Measurements from ENCODE around the gene GTF3C2. TPM values are rescaled to one million over a fixed set of nuclear protein-coding genes. Genes with fewer than 3 reads are reported as not detected.
"Not testable (repeated sequence)": the region's sequence is repeated elsewhere in the genome, so short reads cannot be mapped to it uniquely, and the experiment has no call there.

GTF3C2 gene
- polyA plus RNA-seq, 1 donor = 27.0 TPM

DNA sequence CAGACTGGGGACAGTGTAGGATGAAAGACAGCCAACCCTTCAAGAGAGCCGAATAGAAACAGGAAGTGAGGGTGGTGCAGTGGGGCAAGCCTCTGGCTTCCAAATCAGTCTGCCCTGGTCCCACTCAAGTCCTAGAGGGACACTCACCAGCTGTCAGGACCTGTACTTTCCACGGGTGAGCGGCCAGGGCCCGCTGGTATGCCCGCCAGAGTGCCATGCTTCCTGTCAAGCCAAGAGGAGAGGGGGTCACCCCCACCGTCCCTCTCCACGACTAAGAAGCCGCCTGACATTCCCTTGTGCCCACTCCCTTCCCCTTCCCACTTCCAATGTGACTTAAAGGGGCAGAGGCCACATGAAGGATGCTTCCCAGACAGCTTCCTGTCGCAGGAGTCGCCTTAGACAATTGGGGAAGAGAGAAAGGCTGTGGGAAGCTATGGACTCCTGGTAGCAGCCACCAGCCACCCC, 34.2 kb downstream of the GTF3C2 start:
- DNase-seq (ENCODE audit: low read depth) = no peak

DNA sequence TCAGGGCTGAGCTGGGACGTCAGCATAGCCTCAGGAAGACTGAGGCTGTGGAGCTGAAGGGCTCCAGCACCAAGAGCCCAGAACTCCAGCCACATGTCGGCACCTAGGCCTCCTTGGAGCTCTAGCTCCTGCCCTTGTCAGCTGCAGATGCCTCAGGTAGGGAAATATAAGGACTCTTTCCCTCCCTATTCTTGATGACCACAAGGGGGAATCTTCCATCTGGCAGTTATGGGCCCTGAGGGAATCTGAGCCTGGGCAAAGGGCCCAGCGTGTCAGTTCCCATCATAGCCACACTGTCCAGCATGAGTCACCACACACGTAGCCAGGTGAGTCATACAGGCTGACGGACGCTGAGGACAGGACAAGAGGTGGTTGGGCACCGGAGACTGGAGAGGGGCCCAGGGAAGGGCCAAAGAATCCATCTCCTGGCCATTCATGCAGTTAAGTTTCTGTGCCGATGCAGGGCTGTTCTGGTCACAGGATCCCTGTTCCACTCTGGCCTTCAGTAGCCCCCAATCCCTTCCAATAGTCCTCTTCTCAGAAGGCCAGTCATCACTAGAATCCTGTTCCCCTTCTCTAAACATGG, 35.5 kb downstream of the GTF3C2 start:
- DNase-seq (ENCODE audit: low read depth) = no peak

DNA sequence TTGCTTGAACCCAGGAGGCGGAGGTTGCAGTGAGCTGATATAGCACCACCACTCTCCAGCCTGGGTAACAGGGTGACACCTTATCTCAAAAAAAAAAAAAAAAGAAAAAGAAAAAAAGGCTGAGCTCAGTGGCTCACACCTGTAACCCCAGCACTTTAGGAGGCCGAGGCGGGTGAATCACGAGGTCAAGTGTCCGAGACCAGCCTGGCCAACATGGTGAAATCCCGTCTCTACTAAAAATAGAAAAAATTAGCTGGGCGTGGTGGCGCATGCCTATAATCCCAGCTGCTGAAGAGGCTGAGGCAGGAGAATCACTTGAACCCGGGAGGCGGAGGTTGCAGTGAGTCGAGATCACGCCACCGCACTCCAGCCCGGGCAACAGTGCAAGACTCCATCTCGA, 36.7 kb downstream of the GTF3C2 start:
- DNase-seq (ENCODE audit: low read depth) = not testable (repeated sequence)

DNA sequence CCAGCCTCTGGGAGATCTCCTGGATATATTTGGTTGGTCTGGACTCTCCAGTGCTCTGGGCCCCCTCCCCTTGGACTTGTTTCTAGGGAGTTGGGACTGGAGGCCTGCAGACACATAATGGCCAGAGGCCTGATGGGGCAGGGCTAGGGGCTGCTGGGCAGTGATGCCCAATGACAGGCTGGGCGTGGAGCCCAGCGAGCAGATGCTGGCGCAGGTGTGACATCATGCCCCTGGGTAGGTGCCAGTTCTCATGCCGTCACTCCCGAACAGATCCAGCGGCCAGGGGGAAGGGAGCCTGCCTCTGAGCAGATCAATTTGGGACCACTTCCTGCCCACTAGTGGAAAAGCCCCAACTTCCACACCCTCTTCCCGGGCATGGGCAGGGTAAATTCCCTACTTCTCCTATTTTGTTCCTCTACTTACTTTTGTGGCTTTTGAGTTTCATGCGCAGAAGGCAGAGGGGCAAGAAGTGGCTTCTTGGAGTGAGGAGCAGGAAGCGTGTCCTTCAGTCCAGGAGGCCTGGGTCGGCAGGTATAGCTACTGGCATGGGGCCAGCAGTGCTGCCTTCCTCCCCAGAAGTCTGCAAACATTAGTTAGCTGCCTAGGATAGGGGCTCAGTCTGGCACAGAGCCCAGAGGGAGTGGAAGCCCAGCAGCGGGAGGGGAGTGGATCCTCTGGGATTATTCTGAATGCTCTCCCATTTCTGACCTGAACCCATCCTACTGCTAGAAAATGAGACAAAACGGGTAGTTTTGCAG, 39.7 kb downstream of the GTF3C2 start:
- DNase-seq (ENCODE audit: low read depth) = no peak

DNA sequence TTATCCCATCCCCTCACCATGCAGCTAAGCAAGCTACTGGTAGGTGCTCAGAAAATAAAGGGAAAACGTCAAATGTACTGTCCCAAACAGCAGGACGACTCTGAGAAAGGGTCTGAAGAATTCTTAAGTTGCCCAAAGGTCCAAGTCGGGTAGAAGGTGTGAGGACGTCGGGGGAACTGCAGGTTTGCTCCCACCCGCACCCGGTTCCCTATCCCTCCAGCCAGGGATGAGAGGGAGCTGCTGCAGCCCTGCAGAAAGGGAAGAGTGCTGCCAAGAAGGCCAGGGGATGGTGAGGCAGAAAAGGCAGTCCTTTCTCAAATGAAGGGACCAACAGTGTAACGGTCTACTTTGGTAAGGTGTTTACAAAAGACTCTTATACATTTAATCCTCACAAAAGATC, 41.4 kb downstream of the GTF3C2 start:
- no peak for DNase-seq (ENCODE audit: low read depth)

DNA sequence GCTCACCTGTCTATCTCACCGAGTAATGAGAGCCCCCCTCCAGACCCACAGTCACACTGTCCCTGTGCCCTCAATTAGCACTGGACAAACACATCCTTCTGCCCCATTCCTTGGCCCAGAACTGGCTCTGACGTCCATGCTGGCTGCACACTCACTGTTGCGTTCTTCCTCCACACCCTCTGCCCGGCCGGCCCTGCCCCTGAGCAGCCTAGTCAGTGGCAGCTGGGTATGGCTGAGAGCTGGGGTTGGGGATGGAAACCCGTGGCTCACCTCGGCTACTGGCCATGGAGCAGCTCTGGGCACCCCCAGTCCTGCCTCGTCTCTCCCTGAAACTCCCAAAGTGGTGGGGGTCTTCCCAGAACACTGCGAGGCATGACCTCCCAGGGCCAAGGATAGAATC, 41.9 kb downstream of the GTF3C2 start:
- no peak for DNase-seq (ENCODE audit: low read depth)

DNA sequence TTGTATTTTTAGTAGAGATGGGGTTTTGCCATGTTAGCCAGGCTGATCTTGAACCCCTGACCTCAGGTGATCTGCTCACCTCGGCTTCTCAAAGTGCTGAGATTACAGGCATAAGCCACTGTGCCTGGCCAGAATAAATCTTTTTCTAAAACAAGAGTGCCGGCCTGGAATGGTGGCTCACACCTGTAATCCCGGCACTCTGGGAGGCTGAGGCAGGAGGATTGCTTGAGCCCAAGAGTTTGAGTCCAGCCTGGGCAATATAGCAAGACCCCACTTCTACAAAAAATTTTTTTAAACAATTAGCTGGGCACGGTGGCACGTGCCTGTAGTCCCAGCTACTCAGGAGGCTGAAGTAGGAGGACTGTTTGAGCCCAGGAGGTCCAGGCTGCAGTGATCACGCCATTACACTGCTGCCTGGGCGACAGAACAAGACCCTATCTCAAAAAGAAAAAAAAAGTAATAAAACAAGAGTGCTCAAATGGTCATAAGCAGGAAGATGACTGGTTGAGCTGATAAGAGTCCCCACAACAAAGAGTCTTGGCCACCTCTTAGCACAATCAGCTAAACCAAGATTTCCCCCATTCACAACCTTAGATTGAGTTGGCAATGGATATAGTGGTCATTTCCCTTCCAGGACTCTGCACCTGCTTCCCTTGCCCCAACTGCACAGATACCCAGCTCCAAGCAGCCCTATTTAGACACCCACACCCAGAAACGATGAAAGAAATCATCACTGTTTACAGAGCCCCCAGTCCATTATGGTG, 42.5 kb downstream of the GTF3C2 start:
- DNase-seq (ENCODE audit: low read depth) = no peak

DNA sequence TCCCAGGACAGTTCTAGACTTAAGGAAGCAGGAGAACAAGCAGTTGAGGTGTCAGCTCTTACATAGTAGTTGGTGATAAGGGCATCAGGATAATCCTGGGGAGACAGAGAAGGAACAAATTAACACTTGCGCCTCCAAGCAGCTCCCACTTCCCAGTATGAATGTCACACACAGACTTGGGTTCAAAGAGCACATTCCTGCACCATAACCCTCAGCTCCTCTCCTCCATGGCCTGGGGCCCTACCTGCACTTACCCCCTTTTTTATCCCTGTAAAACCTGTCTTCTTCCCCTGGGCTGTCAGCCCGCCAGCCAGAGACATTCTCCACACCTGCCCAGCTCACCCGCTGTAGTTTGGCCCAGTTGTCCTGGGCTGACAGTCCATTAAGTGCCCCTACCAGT, 44.4 kb downstream of the GTF3C2 start:
- no peak for DNase-seq (ENCODE audit: low read depth)

DNA sequence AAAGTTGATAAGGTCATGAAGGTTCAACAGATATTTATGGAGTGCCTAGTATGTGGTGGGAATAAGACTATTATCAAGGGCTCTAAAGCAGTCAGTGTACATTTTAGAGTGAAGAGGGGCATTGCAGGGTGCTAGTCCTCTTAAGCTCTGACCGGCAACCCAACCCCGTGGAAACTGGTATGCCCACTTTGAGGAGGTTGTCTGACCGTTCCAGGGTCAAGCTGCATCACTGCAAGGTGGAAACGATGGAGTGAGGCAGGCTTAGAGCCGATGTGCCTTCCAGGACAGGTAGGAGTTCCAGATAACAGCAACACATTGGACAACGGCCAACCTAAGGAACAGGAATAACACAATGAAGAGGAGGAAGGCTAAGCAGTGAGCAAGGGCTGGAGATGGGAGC, 46.9 kb downstream of the GTF3C2 start:
- no peak for DNase-seq (ENCODE audit: low read depth)

DNA sequence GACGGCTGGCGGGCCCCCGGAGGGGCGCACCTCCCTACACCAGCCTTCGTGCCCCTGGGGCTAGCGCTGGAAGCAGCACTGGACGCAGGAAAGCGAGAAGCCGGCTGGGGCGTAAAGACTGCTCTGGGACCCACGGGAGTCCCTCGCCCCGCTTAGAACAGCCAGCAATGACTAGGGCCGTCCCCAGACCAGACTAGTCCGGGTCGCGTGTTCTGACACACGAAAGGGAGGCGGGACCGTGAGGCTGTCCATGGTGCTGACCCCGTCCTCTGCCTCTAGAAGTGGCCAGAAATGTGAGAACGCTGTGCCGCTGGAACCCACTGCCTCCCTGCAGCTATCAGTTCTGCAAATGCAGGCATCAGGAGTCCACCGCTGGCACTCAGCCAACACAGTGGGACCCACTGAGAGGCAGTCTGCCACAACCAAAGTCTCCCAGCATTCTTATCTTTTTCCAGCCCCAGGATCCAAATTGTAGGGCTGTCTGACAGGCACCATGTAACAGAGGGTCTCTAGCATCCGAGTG, 48.1 kb downstream of the GTF3C2 start, which contains the start of gene UCN:
Gene UCN (minus strand): TSS at position 87 of the 523 bp plus-strand sequence. CDS start 550 bp downstream, outside the sequence.
- DNase-seq (ENCODE audit: low read depth) = no peak

DNA sequence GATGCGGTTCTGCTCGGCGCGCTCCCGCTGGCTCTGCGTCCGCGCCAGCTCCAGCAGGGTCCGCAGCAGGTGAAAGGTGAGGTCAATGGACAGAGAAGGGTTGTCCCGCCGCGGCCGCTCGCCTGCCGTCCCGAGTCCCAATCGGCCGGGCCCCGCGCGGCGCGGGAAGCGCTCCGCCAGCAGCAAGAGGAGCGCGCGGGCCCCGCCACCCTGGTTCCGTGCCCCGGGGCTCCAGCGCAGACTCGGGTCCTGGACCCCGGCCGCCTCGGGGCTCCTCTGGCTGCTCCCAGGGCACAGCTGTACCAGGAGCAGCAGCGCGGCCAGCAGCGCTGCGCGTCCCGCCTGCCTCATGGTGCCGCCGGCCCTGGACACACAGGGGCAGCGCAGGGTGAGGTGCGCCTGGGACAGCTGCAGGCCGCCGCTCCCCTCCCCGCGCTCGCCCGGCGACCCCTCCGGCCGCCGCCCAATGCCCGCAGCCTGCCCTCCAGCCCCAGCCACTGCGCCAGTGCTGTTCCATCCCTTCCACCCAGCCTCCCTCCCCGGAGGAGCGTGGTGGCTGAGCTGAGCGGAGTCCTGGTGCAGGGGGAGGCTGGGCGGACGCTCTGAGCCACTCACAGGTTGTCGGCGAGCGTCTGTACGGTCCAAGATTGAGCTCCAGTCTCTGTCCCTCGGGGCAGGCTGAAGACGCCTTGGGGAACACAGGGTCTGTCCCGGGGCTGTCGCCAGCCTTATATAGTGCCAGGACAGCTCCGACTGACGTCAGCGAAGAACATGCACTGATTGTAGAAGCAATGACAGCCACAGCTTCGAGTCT, 48.8 kb downstream of the GTF3C2 start:
- no peak for DNase-seq (ENCODE audit: low read depth)

DNA sequence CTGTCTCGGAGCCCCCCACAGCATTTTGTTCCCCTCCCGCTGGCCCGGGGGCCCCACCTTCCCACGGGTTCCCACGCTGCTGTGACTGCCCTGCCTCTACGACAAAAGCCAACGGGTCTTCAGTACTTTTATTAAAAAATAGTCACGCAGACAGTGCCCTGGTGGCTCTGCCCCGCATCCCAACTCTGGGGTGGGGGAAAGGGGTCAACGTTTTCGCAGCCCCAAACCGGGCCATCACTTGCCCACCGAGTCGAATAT, 49.3 kb downstream of the GTF3C2 start:
- no peak for DNase-seq (ENCODE audit: low read depth)

DNA sequence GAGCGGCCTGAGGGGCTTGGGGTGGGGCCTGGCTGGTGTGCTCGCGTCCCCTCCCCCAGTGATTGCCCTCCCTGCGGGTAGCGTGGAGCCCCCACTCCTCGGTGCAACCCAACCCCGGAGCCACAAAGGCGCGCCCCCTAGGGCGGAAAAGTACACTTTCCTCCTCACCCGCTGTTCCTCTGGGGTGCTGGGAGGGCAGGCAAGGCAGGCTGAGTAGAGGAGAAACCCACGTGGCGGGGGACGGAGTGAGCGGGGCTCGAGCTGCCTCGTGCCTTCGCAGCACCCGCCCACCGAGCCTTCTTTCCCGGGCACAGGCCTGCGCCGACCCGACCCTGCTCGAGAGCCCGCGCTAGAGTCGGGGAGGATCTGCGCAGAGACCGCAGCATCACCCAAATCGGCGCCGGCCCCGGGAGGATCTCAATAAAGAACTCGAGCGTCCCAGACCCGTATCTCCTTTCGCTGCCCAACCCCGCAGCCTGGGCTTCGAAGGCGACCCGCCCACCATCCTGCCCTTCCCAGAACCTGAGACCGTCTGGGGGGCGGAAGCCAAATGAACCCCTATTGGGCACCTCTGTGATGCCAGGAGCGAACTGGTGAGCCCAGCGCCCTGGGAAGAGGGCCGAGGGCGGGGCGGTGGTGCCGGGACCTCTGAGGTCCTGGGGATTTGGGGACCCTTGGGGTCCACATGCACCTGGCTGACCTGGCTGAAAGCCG, 49.8 kb downstream of the GTF3C2 start:
- DNase-seq (ENCODE audit: low read depth) = no peak

DNA sequence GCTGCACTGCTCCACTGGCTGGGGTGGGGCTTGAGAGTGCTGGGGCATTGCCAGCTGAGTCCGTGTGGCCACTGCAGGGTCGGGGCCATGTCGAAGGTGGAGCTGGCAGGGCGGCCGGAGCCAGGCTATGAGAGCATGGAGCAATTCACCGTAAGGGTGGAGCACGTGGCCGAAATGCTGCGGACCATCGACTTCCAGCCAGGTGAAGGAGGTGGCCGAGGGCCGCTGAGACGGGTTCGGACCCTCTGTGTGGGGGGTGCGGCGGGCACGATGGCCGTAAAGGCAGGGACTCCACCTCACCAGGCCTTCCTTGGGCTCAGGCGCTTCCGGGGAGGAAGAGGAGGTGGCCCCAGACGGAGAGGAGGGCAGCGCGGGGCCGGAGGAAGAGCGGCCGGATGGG, 50.4 kb downstream of the GTF3C2 start:
- DNase-seq (ENCODE audit: low read depth) = no peak

DNA sequence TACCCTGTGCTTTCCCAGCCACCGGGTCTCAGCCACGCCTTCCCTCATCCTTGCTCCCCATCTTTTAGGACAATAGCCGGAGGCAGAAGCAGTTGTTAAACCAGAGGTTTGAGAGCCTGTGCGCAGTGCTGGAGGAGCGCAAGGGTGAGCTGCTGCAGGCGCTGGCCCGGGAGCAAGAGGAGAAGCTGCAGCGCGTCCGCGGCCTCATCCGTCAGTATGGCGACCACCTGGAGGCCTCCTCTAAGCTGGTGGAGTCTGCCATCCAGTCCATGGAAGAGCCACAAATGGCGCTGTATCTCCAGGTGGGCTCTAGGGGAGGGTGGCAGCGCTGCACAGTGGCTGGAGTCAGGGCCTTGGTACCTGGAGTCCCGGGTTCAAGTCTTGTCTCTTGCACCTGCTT, 51.0 kb downstream of the GTF3C2 start:
- no peak for DNase-seq (ENCODE audit: low read depth)

DNA sequence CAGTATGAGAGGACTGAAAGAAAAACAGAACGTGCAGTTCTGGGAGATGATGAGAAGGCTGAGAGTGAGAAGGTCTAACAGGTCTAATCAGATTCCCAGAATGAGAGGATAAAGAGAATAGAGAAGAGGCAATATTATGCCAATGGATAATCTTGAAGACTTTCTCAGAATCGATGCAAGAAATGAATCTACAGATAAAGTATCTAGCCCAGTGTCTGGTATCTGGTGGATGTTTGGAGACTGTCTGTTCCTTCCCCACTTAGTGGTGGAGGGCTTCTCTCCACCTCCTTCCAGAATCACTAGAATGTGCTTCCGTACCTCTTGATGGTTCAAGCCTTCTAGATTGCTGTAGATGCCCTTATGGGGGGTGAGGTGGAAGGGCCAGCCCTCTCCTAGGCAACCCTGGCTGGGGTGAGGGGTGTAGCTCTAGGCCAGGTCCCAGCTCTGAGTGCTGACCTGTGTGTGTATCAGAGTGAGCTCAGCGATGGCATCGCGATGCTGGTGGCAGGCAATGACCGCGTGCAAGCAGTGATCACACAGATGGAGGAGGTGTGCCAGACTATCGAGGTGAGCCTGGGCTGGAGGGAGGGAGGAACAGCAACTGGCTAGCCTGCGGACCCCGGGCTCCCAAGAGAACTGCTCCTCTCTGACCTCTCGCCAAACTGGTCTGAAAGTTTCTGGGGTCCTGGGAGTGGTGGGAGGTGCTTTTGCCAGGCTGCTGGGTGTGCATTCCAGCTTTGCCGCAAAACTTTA, 51.9 kb downstream of the GTF3C2 start:
- DNase-seq (ENCODE audit: low read depth) = no peak

DNA sequence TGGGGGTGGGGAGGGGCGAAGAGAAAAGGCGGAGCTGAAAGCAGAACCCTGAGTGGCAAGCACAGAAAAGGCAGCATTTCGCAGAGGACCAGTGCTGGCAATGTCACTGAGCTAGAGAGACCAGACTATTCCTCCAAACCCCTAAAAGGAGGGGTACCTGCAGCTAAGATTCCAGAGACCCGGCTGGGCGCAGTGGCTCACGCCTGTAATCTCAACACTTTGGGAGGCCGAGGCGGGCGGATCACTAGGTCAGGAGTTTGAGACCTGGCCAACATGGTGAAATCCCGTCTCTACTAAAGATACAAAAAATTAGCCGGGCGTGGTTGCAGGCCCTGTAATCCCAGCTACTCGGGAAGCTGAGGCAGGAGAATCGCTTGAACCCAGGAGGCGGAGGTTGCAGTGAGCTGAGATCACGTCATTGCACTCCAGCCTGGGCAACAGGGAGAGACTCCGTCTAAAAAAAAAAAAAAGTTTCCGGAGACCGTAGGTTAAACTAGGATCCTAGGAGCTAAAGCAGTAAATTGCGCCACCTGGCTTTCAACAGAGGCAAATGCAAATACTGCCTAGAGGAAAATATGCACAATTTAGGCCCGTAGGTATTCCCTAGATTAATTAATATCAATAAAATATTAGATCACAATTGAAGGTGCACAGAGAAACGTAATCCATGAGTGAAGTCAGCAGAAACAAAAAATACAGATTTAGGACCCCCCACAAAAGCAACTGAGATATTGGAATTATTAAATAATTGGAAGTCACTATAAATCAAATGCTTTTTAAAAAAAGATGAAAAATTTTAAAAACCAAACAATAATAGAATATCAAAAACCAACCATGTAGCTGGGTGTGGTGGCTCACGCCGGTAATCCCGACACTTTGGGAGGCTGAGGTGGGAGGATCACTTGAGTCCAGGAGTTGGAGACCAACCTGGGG, 53.2 kb downstream of the GTF3C2 start:
- no peak for DNase-seq (ENCODE audit: low read depth)

DNA sequence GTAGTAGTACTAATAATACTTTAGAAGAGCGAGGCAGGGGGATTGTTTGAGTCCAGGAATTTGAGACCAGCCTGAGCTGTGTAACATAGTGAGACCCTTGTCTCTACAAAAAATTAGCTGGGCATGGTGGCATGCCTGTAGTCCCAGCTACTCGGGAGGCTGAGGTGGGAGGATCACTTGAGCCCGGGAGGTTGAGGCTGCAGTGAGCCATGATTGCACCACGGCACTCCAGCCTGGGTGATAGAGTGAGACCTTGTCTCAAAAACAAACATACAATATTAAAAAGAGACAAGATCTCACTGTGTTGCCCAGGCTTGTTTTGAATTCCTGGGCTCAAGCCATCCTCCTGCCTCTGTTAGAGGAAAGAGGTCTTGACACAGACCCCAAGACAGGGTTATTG, 56.0 kb downstream of the GTF3C2 start:
- DNase-seq (ENCODE audit: low read depth) = not testable (repeated sequence)

DNA sequence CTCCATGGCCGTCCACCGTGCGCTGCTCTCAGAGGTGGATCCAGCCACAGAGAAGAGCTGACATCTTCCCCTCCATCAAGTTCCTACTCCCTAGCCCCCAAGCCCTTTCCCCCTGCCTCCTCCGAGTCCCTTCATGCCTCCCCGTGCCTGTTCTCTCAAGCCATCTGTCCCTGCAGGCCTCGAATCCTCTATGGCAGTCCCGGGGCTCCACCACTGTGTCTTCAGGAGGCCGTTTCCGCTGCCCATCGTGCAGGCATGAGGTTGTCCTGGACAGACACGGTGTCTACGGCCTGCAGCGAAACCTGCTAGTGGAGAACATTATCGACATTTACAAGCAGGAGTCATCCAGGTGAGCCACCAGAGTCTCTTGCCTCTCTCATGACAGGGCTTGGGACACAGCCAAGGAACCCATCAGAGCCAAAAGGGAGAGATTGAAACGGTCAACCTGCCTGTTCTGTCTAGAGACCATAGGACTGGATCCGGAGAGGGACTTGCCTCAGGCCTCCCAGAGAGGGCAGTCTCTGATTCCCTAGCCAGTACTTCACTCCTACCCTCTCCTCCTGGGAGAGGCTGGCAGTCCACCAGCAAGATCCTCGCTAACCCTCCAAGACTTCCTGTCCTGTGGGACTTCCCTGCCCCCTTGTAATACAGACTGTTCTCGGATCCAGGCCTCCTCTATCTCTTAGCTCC, 58.0 kb downstream of the GTF3C2 start:
- no peak for DNase-seq (ENCODE audit: low read depth)
